GM19238 (cell line): Measurements from ENCODE around the gene PHF12.
"Not testable (repeated sequence)": the region's sequence is repeated elsewhere in the genome, so short reads cannot be mapped to it uniquely, and the experiment has no call there.

ENCODE experiments used
- DNase-seq: peaks from one replicate; pipeline ENCODE4 v3.0.0; 2011; ENCODE audit warnings: low spot score; ENCODE audit not compliant: insufficient read length

PHF12 gene

DNA sequence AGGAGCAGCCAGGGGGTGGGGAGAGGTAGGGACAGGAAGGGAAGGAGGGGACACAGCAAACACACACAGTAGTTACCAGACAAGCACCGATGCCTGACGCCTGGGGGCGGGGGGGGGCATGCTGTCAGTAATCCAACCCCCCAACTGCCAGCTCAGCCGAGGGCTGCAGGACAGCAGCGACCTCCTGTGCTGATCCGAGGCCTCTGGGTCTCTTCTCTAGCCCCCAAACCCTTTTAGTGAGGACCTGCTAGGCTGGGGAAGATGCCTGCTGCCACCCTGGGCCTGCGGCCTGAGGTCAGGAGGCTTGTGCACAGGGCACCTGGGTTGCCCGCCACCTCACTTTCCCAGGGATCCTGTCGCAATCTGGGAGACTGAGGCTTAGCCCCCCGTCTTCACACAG, 65.4 kb downstream of the PHF12 start:
- no peak for DNase-seq

DNA sequence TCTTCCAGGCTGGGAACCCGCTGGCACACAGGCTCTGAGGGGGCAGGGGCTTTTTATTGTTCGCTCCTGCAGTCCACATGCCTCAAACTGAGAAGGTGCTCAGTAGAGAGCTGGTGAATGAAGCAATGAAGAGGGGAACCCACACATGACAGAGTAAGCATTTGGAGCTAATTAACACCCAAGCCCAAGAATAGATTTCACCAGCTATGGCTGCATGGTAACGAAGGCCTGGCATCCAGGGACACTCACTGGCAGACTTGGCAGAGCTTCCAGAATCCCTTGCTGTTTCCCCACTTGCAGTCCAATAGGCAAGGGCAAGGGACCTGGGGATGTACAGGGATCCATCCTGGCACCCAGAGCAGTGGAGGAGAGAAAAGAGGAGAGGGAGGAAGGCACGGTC, 66.0 kb downstream of the PHF12 start:
- DNase-seq = no peak

- no peak for DNase-seq
Observed at GRCh38 chr17:28883967-28884702, 67.2 kb downstream of the PHF12 start.

GRCh38 chr17:28882154-28882895, 69.0 kb downstream of the PHF12 start:
- no peak for DNase-seq

DNA sequence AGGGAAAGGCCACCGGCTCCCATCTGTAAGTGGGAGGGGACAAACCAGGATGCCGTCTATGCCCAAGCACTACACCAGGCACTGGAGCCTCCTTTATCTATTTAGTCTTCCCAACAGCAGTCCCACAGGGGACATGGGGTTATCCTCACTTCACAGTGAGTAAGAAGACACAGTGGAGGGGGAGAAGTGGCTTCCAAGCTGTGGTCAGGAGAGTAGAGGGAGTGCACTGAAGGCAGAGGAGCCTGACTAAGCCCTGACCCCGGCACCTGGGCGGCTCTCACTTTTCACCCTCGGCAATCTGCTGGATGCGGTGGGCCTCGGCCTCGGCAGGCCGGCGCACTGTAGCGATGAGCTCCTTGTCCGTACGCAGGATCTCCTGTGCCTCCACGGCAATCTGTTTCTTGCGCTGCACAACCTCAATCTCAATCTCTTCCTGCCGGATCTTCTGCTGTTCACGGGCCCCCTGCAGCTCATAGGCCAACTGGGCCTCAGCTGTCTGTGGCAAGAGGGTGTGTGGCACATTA, 69.7 kb downstream of the PHF12 start:
- DNase-seq = no peak

DNA sequence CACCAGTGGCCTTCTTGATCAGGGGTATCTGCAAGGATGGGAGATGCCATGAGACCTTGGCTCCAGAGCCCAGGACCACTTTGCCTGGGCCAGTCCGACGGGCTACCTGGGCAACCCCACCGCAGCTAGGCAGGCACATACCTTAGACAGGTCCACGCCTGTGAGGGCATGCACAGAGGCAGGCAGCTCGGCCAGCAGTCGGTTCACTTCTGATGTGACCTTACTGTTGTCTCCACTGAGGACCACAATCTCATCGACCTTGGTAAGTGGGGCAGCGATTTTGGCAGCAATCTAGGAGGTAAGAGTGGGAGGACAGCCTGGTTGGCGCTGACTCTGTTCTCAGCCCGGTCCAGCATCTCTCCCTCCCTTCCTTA, 70.8 kb downstream of the PHF12 start:
- DNase-seq = no peak

DNA sequence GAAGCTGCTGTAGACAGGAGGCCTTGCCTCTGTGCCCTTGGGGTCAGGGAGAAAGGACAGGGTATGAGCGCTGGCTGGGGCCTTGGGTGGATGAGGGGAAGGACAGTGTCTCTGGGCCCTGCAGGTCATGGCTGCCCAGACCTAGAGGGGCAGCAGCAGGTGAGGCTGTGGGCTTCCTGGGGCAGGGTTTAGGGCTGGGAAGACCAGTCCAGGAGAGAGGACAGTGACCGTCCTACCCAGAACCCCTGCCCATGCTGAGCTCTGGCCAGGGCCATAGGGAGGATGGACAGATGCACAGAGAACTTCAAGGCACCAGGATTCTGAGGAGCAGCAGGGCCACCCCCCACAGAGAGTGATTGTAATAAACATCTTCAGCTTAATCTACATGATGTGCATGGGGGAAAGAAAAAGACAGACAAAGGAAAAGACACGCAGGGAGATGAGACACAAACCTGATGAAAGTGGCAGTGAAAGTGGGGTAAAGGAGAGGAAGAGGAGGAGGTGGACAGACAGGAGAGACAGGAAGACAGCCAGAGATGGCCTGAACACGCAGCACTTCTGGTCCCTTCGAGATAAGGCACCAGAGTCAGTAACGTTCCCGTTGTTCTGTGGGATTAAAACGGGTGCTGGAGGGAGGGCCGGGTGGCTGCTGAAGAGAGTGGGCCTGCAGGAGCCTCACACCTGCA, 71.3 kb downstream of the PHF12 start:
- DNase-seq = no peak

DNA sequence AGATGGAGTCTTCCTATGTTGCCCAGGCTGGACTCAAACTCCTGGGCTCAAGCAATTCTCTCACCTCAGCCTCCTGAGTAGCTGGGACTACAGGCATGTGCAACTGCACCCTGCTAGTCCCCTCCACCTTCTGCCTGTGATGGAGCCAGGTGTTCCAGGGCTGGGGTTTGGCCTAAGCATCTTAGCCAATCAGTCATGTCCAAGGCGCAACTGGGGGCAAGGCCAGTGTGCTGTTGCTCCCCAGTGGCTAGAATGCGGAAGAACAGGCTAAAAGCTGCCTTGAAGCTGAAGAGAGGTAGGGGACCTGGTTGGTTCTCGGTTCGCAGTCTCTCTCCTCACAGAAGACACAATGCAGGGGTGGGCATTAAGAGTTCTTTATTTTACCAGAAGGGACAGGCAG, 72.3 kb downstream of the PHF12 start:
- DNase-seq = peak; percentile 58

- DNase-seq = no peak
Observed at GRCh38 chr17:28878158-28878910, 73.0 kb downstream of the PHF12 start.

GRCh38 chr17:28877150-28877711, 74.1 kb downstream of the PHF12 start:
- DNase-seq = not testable (repeated sequence)

DNA sequence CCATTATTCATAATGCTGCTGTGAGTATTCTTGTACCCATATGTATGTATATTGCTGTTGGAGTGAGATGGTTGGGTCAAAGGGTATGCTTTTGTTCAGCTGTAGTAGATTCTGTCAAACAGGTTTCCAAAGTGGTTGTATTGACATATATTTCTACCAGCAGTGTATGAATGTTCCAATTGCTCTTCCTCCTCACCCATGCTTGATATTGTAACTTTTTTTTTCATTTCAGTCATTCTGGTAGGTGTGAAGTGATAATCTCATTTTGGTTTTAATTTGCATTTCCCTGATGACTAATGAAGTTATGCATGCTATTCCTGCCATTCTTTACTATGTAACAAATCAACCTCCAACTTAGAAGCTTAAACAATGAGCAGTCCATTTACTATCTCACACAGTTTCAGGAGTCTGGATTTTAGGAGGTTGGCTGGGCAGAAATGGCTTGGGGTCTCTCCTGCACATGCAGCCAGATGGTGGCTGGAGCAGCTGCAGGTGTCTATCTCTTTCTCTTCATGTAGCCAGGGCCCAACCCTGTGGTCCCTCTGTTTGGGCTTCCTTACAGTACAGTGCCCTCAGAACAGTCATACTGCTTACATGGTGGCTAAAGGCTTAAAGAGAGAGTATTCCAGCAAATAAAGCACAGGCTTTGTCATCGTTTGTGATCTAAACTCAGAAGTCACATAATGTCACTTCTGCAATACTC, 75.3 kb downstream of the PHF12 start:
- no peak for DNase-seq

DNA sequence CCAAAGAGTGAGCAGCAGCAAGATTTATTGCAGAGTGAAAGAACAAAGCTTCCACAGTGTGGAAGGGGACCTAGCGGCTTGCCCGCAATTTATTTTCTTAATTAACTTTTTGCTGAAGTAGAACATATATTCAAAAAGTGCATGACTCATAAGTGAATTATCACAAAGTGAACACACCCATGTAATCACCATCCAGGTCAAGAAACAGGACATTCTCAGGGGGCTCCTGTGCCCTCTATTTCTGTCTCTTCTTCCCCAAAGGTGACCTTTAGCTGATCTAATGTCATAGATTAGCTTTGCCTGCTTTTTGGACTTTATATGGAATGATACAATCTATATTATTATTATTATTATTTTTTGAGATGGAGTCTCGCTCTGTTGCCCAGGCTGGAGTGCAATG, 76.6 kb downstream of the PHF12 start:
- DNase-seq = no peak

DNA sequence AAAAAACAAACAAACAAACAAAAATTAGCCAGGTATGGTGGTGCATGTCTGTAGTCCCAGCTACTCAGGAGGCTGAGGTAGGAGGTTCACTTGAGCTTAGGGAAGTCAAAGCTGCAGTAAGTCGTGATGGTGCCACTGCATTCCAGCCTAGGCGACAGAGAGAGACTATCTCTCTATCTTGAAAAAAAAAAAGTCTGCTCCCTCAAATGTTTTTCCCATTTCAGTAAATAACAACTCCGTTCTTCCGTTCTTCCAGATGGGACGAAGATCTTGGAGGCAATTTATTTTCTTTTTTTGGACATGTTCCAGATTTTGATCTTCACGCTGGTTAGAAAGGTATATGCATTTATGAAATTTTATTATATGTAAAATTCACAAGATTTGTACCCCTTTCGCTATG, 77.5 kb downstream of the PHF12 start:
- no peak for DNase-seq

GRCh38 chr17:28871056-28871579, 80.2 kb downstream of the PHF12 start:
- DNase-seq = peak; percentile 80

DNA sequence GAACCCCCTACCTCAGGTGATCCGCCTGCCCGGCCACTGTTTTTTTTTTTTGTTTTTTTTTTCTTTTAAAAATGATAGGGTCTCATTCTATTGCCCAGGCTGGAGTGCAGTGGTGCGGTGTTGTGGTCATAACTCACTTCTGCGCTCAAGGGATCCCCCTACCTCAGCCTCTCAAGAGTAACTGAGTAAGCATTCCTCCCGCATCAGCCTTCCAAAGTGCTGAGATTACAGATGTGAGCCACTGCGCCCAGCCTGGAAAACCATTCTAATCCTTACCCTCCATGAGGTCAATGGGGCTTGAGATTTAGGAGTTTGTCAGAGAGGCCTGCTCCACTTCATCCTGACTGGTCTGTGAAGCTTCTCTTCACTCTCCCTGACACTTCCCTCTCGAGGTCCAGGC, 84.0 kb downstream of the PHF12 start:
- no peak for DNase-seq

- no peak for DNase-seq
Observed at GRCh38 chr17:28865946-28866752, 85.2 kb downstream of the PHF12 start.

DNA sequence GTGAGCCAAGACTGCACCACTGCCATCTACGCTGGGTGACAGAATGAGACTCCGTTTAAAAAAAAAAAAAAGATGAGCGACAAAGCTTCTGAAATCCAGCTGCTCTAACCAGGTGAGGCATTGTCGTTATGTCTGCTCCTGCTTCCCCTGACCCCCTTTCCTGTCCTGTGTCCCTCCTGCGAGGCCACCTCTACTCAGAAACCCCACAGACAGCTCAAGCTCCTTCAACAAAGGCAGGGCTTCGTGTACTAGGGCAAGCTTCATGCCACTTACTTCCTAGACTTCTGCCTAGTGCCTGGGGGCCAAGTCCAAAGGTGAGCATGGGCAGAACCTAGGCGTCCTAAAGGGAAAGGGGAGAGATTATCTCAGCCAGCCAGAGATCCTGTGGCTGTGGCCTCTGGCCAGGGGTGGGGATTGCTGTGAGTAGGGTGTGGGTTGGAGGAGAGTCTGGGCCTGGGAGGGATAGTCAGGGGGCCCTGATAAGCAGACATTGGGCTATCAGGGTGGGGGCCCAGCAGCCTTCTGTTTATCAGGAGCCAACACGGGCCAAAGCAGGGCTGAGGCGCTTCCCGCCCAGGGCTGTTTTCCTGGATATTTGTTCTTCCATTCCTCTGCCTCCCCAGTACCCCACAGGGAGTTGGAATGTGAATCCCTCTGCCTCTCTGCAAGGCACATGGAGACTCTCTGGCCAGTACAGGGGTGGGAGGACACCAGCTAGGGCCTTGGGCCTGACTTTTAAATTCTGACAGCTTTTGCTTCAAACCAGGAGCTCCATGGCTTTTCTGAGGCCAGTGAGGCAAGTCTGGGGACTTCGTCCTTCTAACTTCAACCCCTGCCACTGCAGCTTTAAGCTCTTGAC, 86.1 kb downstream of the PHF12 start:
- no peak for DNase-seq

DNA sequence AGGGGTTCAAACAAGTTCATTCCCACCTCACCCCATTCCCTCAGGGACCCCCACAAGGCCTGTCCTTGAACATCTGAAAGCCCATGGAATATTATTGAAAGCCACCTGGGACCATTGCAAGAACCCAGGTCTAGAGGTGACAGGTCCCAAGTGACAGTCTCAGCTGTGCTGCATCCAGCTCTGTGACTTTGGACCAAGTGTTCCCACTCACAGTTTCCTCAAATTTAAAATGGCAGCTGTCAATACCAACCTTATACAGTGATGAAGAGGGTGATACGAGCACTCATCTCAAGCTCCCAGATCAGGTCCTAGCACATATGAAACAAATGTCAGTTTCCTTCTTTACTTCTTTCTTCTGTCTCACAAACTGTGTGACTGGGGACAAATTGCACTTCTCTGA, 87.4 kb downstream of the PHF12 start:
- no peak for DNase-seq

- no peak for DNase-seq
Observed at GRCh38 chr17:28862561-28862960, 88.8 kb downstream of the PHF12 start.
